Activated CD4-positive, alpha-beta T cell treated with anti-CD3 and anti-CD28 coated beads for 24 hours (primary cell): ENCODE results near the gene CDC14C.

ENCODE experiments used
- DNase-seq, 2 donors: peaks; one replicate each; pipeline ENCODE4 v3.0.0-alpha.2; 2020; ENCODE audit warnings: low read depth in 2 of 2

CDC14C gene

GRCh38 chr7:48976253-48976652, 51.9 kb downstream of the CDC14C start:
- no peak for DNase-seq

GRCh38 chr7:48976850-48977249, 52.5 kb downstream of the CDC14C start:
- no peak for DNase-seq
